Kidney glomerular epithelial cell (primary cell): Measurements from ENCODE around the gene NUDCD3.
A peak's percentile ranks its signal among the peaks of the same experiment; 100 is the strongest.
"Not testable (repeated sequence)": the region's sequence is repeated elsewhere in the genome, so short reads cannot be mapped to it uniquely, and the experiment has no call there.

ENCODE experiments used
- DNase-seq: peaks from one replicate; lab custom pipeline; 2025; lab: John Stamatoyannopoulos, UW

NUDCD3 gene

GRCh38 chr7:44447874-44448425 is 42.5 kb downstream of the NUDCD3 start:
- no peak for DNase-seq

- DNase-seq: no peak
Measured at GRCh38 chr7:44445986-44446671, 44.3 kb downstream of the NUDCD3 start.

- no peak for DNase-seq
Measured at GRCh38 chr7:44441079-44441478, 49.4 kb downstream of the NUDCD3 start.

- DNase-seq: no peak
Measured at GRCh38 chr7:44440577-44441078, 49.8 kb downstream of the NUDCD3 start.

GRCh38 chr7:44439926-44440325 is 50.5 kb downstream of the NUDCD3 start:
- DNase-seq: no peak

- DNase-seq: no peak
Measured at GRCh38 chr7:44438816-44439215, 51.6 kb downstream of the NUDCD3 start.

GRCh38 chr7:44434201-44434600 is 56.3 kb downstream of the NUDCD3 start:
- DNase-seq: no peak

GRCh38 chr7:44433255-44434022 is 57.0 kb downstream of the NUDCD3 start:
- DNase-seq: peak; percentile 6

GRCh38 chr7:44432381-44432977 is 58.0 kb downstream of the NUDCD3 start:
- no peak for DNase-seq

- DNase-seq: peak; percentile 18
Measured at GRCh38 chr7:44431091-44431608, 59.3 kb downstream of the NUDCD3 start.

GRCh38 chr7:44430054-44430453 is 60.4 kb downstream of the NUDCD3 start:
- DNase-seq: no peak

- DNase-seq: not testable (repeated sequence)
Measured at GRCh38 chr7:44424762-44425161, 65.7 kb downstream of the NUDCD3 start.

GRCh38 chr7:44416941-44417340 is 73.5 kb downstream of the NUDCD3 start:
- no peak for DNase-seq

GRCh38 chr7:44415510-44415909 is 74.9 kb downstream of the NUDCD3 start:
- peak; percentile 64 for DNase-seq

- peak; percentile 94 for DNase-seq
Measured at GRCh38 chr7:44415047-44415446, 75.4 kb downstream of the NUDCD3 start.

- no peak for DNase-seq
Measured at GRCh38 chr7:44411306-44411705, 79.2 kb downstream of the NUDCD3 start.

GRCh38 chr7:44408596-44408995 is 81.9 kb downstream of the NUDCD3 start:
- DNase-seq: no peak

- DNase-seq: no peak
Measured at GRCh38 chr7:44403775-44404174, 86.7 kb downstream of the NUDCD3 start.

- no peak for DNase-seq
Measured at GRCh38 chr7:44403176-44403759, 87.2 kb downstream of the NUDCD3 start.

- DNase-seq: no peak
Measured at GRCh38 chr7:44402401-44403060, 87.9 kb downstream of the NUDCD3 start.

GRCh38 chr7:44401692-44402091 is 88.8 kb downstream of the NUDCD3 start:
- no peak for DNase-seq
